AG10803 (cell line): ENCODE data around the gene FEM1B.
A peak's percentile ranks its signal among the peaks of the same experiment; 100 is the strongest.

Experiments used
- DNase-seq: peaks from one replicate; pipeline ENCODE4 v3.0.0; 2010; ENCODE audit warnings: low read depth
- H3K4me3 ChIP-seq: 2 replicates; pipeline ENCODE4 v1.5.1; 2011; ENCODE audit warnings: mild to moderate bottlenecking, low read length, control low read depth
- TF ChIP-seq, protein P1 (sequence below): conservative IDR thresholded peaks from 2 replicates; pipeline ENCODE4 v1.5.1; 2011; ENCODE audit warnings: mild to moderate bottlenecking, low read length, control low read depth, inconsistent platforms

Gene FEM1B

GRCh38 chr15:68268405-68268804 lies 9.1 kb upstream of the FEM1B start:
- TF ChIP-seq, protein P1, sequence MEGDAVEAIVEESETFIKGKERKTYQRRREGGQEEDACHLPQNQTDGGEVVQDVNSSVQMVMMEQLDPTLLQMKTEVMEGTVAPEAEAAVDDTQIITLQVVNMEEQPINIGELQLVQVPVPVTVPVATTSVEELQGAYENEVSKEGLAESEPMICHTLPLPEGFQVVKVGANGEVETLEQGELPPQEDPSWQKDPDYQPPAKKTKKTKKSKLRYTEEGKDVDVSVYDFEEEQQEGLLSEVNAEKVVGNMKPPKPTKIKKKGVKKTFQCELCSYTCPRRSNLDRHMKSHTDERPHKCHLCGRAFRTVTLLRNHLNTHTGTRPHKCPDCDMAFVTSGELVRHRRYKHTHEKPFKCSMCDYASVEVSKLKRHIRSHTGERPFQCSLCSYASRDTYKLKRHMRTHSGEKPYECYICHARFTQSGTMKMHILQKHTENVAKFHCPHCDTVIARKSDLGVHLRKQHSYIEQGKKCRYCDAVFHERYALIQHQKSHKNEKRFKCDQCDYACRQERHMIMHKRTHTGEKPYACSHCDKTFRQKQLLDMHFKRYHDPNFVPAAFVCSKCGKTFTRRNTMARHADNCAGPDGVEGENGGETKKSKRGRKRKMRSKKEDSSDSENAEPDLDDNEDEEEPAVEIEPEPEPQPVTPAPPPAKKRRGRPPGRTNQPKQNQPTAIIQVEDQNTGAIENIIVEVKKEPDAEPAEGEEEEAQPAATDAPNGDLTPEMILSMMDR: no peak
- no peak for DNase-seq
- no peak overlapping the region for H3K4me3 ChIP-seq

- TF ChIP-seq, protein P1: no peak
- H3K4me3 ChIP-seq: peak overlapping the region; percentile 18; the same call in 1 of the 2 replicates
These were observed 5.6 kb upstream of the FEM1B start for GRCh38 chr15:68271854-68272471.

DNA sequence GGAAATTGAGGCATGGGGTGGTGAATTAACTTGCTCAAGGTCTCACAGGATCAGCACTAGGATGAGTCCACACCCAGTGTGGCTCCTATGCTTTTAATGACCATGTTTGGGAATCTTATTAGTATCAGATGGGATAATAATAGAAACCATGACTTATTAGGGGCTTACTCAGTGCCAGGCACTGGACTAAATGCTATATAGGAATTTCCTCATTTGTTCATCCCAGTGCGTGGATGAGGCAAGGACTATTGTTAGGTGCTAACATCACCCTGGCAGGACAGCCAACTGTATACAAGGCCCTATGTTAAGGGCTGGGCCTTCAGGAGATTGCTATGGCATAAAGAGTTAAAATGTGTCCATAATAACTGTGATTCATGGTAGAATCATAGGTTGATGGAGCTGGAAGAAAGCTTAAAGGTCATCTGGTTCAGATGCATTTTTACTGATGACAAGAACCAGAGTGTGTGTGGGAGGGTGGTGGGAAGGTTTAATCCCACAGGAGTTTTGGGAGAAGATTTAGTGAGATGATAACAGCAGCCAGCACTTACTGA lies 4.7 kb upstream of the FEM1B start:
- H3K4me3 ChIP-seq: no peak overlapping the region
- DNase-seq: peak; percentile 83
- TF ChIP-seq, protein P1: no peak

More at GRCh38 chr15:68271854-68272471, 5.6 kb upstream of the FEM1B start:
- DNase-seq: peak; percentile 82

- TF ChIP-seq, protein P1: no peak
- H3K4me3 ChIP-seq: no peak overlapping the region
- no peak for DNase-seq
These were observed 3.2 kb upstream of the FEM1B start for GRCh38 chr15:68274201-68274848.

DNA sequence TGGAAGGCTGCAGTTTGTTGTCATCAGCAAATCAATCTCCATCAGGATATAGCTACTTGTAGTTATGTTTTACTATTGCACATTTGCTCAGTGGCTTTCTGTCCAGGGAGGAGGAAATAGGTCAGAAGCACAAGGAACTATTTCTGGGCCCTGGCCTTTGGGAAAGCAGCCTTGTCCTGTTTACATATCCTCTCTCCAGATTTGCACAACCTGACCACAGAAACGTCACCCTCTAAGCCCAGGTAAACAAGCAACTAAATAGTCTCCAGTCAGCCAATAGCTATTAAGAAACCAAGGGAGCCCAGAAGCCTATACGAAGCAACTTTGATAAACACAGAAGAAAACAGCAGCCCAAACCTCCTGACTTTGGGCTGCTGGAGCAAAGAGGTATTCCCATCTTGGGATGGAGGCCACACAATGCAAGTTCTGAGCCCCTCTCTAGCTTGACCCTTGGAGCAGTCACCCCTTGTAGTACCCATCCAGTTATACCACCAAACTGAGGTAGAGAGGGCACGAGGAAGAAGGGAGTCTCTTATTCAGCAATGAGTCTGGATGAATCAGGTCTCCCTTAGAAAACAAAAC lies 2.3 kb upstream of the FEM1B start:
- TF ChIP-seq, protein P1: no peak
- DNase-seq: no peak
- H3K4me3 ChIP-seq: no peak overlapping the region

- H3K4me3 ChIP-seq: peak overlapping the region; percentile 98
- DNase-seq: no peak
- TF ChIP-seq, protein P1: no peak
These were observed 877 bp upstream of the FEM1B start for GRCh38 chr15:68276668-68277067.

DNA sequence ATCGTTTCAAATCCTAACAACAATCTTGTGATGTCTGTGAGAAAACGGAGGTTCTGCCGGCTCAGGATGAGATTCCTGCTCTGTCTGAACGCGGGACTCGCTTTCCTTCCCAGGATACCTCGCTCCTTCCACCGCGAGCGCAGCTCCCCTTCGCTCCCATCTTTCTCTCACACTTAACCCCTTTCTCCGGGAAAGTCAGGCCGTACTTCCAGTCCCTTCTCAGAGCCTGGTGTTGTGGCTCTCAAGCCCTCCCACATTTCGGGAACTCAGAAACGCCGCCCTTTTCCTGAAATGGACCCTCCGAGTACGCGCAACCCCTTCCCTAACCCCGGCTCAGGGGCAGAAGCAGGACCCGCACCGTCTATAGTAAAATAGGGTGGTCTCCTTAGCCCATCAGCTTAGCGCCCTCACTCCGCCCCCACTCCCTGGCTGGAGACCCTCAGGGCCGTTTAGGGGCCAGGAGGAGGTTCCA lies 378 bp upstream of the FEM1B start:
- H3K4me3 ChIP-seq: peak overlapping the region; percentile 98
- TF ChIP-seq, protein P1: no peak
- peak; percentile 59 for DNase-seq
